HCT116 (cell line): ENCODE data around the gene TLE6. TPM values are rescaled to one million over a fixed set of nuclear protein-coding genes. Genes with fewer than 3 reads are reported as not detected.
A peak's percentile ranks its signal among the peaks of the same experiment; 100 is the strongest.
"Not testable (repeated sequence)": the region's sequence is repeated elsewhere in the genome, so short reads cannot be mapped to it uniquely, and the experiment has no call there.

ENCODE experiments used
- ATAC-seq: fragments of 200-7000 bp; cut with Tn5 transposase; 2 replicates; pipeline ENCODE4 v1.9.1; 2020; ENCODE audit warnings: mild to moderate bottlenecking, moderate library complexity
- BruUV-seq: library from RNA; stranded (reverse); fragments of 400-500 nt; replicated peaks from 2 replicates; lab custom pipeline; 2021; lab: Mats Ljungman, UMichigan
- CTCF ChIA-PET: fragments of 300-600 bp; sonication (Branson Sonifier 250); formaldehyde crosslinking; loops from one replicate; lab custom pipeline; 2021; ENCODE audit warnings: antibody characterized with exemption; lab: Charles Lee
- POLR2A ChIA-PET: fragments of 300-600, 350-600 bp; sonication (Branson Sonifier 250); formaldehyde crosslinking; loops from one replicate; lab custom pipeline; 2021; ENCODE audit warnings: antibody characterized with exemption; lab: Charles Lee
- RAD21 ChIA-PET, 2 experiments: fragments of 300-600 bp; sonication (Branson Sonifier 250); formaldehyde crosslinking; loops; one replicate each; lab custom pipeline; 2023; ENCODE audit warnings: low total read pairs in 2 of 2; ENCODE audit not compliant: uncharacterized antibody in 2 of 2, unreplicated experiment in 2 of 2, low non-redundant PET in 1 of 2; lab: Charles Lee
- DNase-seq: peaks from one replicate; pipeline ENCODE4 v3.0.0-alpha.2; 2010; ENCODE audit warnings: low read depth, low spot score
- H2AFZ ChIP-seq: fragments of 200-600 bp; shearing (Covaris generic), sonication (generic); 2 replicates; pipeline ENCODE4 v1.6.1; 2017; ENCODE audit warnings: low read depth, mixed run types, mixed read lengths, antibody characterized with exemption, low read length; ENCODE audit not compliant: poor library complexity, severe bottlenecking
- H3K27ac ChIP-seq: 2 replicates; pipeline ENCODE4 v1.5.1; 2012; ENCODE audit warnings: low read depth, low read length
- H3K27me3 ChIP-seq: fragments of 200-600 bp; sonication (generic); 2 replicates; pipeline ENCODE4 v1.6.1; 2016; ENCODE audit warnings: mixed run types, low read length, mixed read lengths; ENCODE audit not compliant: insufficient read depth
- H3K36me3 ChIP-seq, 2 experiments: fragments of 200-500 bp in 1 of 2; fragments of 200-600 bp in 1 of 2; sonication (Bioruptor generic) in 1 of 2; sonication (generic) in 1 of 2; 2 replicates each; pipeline versions ENCODE4 v1.5.1 to v1.6.1; 2014 to 2016; ENCODE audit warnings: low read length in 2 of 2, inconsistent platforms in 1 of 2, mixed read lengths in 1 of 2, mixed run types in 1 of 2; ENCODE audit not compliant: insufficient read depth in 2 of 2, control insufficient read depth in 1 of 2
- H3K4me1 ChIP-seq, 2 experiments: fragments of 200-600 bp in 1 of 2; sonication (generic) in 1 of 2; 2 replicates each; pipeline versions ENCODE4 v1.5.1 to v1.6.1; 2012 to 2017; ENCODE audit warnings: low read length in 2 of 2, inconsistent platforms in 1 of 2, mild to moderate bottlenecking in 1 of 2, mixed read lengths in 1 of 2, mixed run types in 1 of 2, moderate library complexity in 1 of 2; ENCODE audit not compliant: insufficient read depth in 2 of 2, control insufficient read depth in 1 of 2
- H3K4me2 ChIP-seq: fragments of 200-600 bp; sonication (generic); 2 replicates; pipeline ENCODE4 v1.6.1; 2017; ENCODE audit warnings: mixed run types, low read length, mixed read lengths
- H3K4me3 ChIP-seq, 2 experiments: fragments of 200-600 bp in 1 of 2; sonication (generic) in 1 of 2; replicated peaks in 1 of 2; 2 replicates each; pipeline ENCODE4 v1.5.1; 2011 to 2016; ENCODE audit warnings: low read length in 2 of 2, control low read depth in 1 of 2, low read depth in 1 of 2, mild to moderate bottlenecking in 1 of 2, mixed read lengths in 1 of 2, mixed run types in 1 of 2
- H3K79me2 ChIP-seq: fragments of 200-600 bp; sonication (generic); 2 replicates; pipeline ENCODE4 v1.6.1; 2017; ENCODE audit warnings: mild to moderate bottlenecking, mixed run types, low read length, moderate library complexity, mixed read lengths; ENCODE audit not compliant: insufficient read depth
- H3K9ac ChIP-seq: fragments of 200-600 bp; sonication (generic); 2 replicates; pipeline ENCODE4 v1.6.1; 2016; ENCODE audit warnings: low read length, mixed read lengths
- H3K9me2 ChIP-seq: fragments of 200-600 bp; sonication (generic), shearing (Covaris generic); 2 replicates; pipeline ENCODE4 v1.6.1; 2017; ENCODE audit warnings: mixed run types, mild to moderate bottlenecking, moderate library complexity; ENCODE audit not compliant: insufficient read depth
- H3K9me3 ChIP-seq, 2 experiments: fragments of 200-500 bp in 1 of 2; fragments of 200-600 bp in 1 of 2; sonication (Bioruptor generic) in 1 of 2; sonication (generic) in 1 of 2; 2 replicates each; pipeline ENCODE4 v1.6.1; 2014 to 2017; ENCODE audit warnings: low read length in 2 of 2, mixed read lengths in 2 of 2, inconsistent platforms in 1 of 2, low read depth in 1 of 2, mild to moderate bottlenecking in 1 of 2, mixed run types in 1 of 2, moderate library complexity in 1 of 2; ENCODE audit not compliant: control insufficient read depth in 1 of 2, insufficient read depth in 1 of 2
- H4K20me1 ChIP-seq: fragments of 200-600 bp; sonication (generic), shearing (Covaris generic); 2 replicates; pipeline ENCODE4 v1.6.1; 2017; ENCODE audit warnings: mixed run types, mild to moderate bottlenecking, moderate library complexity; ENCODE audit not compliant: insufficient read depth
- CBX3 ChIP-seq: IDR thresholded peaks from 2 replicates; pipeline ENCODE4 v1.6.1; 2012; ENCODE audit warnings: low read depth
- EGR1 ChIP-seq: IDR thresholded peaks from 2 replicates; pipeline ENCODE4 v1.6.1; 2012; ENCODE audit warnings: low read depth
- EZH2 ChIP-seq: fragments of 200-600 bp; sonication (generic); IDR thresholded peaks from 2 replicates; pipeline ENCODE4 v1.6.1; 2017; ENCODE audit warnings: antibody characterized with exemption, mixed run types
- JUND ChIP-seq: IDR thresholded peaks from 2 replicates; pipeline ENCODE4 v1.6.1; 2012
- MAX ChIP-seq: IDR thresholded peaks from 2 replicates; pipeline ENCODE4 v1.6.1; 2012
- SP1 ChIP-seq: IDR thresholded peaks from 2 replicates; pipeline ENCODE4 v1.6.1; 2012; ENCODE audit warnings: low read depth
- YY1 ChIP-seq: IDR thresholded peaks from 2 replicates; pipeline ENCODE4 v1.6.1; 2011; ENCODE audit warnings: low read length, low read depth, moderate library complexity, mild to moderate bottlenecking; ENCODE audit not compliant: insufficient replicate concordance; ENCODE audit errors: extremely low read depth
- intact Hi-C: fragments of 100-400 bp; cut with micrococcal nuclease; formaldehyde crosslinking; loops from 2 replicates; pipeline ENCODE4 v1.10.0; 2022
- total RNA-seq: library from RNA; stranded (reverse); gene quantifications from one replicate; pipeline ENCODE4 v1.2.1, GENCODE V29; 2021; ENCODE audit not compliant: unreplicated experiment
- TF ChIP-seq, protein P1 (sequence below): IDR thresholded peaks from 2 replicates; pipeline ENCODE4 v1.6.1; 2012; ENCODE audit warnings: low read depth

TLE6 gene
- total RNA-seq, 1 experiment from 2014 or later: 10.9 TPM

- TF ChIP-seq, protein P1, sequence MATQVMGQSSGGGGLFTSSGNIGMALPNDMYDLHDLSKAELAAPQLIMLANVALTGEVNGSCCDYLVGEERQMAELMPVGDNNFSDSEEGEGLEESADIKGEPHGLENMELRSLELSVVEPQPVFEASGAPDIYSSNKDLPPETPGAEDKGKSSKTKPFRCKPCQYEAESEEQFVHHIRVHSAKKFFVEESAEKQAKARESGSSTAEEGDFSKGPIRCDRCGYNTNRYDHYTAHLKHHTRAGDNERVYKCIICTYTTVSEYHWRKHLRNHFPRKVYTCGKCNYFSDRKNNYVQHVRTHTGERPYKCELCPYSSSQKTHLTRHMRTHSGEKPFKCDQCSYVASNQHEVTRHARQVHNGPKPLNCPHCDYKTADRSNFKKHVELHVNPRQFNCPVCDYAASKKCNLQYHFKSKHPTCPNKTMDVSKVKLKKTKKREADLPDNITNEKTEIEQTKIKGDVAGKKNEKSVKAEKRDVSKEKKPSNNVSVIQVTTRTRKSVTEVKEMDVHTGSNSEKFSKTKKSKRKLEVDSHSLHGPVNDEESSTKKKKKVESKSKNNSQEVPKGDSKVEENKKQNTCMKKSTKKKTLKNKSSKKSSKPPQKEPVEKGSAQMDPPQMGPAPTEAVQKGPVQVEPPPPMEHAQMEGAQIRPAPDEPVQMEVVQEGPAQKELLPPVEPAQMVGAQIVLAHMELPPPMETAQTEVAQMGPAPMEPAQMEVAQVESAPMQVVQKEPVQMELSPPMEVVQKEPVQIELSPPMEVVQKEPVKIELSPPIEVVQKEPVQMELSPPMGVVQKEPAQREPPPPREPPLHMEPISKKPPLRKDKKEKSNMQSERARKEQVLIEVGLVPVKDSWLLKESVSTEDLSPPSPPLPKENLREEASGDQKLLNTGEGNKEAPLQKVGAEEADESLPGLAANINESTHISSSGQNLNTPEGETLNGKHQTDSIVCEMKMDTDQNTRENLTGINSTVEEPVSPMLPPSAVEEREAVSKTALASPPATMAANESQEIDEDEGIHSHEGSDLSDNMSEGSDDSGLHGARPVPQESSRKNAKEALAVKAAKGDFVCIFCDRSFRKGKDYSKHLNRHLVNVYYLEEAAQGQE: no peak
- TF ChIP-seq EZH2: no peak
- TF ChIP-seq EGR1: no peak
- no peak for TF ChIP-seq YY1
Measured at GRCh38 chr19:2977001-2977745, at the start of gene TLE6 (continued).

DNA sequence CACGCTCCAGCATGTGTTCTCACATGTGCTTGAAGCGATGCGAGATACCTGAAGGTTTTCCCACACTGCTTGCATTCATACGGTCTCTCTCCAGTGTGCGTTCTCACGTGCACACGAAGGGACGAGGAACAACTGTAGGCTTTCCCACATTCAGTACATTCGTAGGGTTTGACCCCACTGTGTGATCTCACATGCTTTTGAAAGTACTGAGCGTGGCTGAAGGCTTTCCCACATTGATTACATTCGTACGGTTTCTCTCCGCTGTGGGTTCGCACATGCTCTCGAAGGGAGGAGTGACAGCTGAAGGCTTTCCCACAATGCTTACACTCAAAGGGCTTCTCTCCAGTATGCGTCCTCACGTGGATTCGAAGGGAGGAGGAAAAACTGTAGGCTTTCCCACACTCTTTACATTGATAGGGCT is 43.9 kb upstream of the TLE6 start:
- TF ChIP-seq SP1 (no peak), JUND (no peak), CBX3 (peak; percentile 82; the same call in 1 of the 2 replicates), MAX (no peak)
- BruUV-seq: no TSS peak

GRCh38 chr19:2935863-2936262 is 41.5 kb upstream of the TLE6 start:
- CTCF ChIA-PET: not testable (repeated sequence)
- peaks cover 11% of the 10 kb centered on the region; the same call in 1 of the 2 replicates for H3K79me2 ChIP-seq

More for the DNA sequence above, 43.9 kb upstream of the TLE6 start:
- H3K4me1 ChIP-seq: no peaks in the 10 kb centered on the region
- CTCF ChIA-PET: no interaction called here
- DNase-seq: no peak
- intact Hi-C loops: loop anchor here (10.0 kb wide), 1 partner anchor 89 kb away; the partner anchor contains the start of gene ZNF555
- no peak overlapping the region for H3K27ac ChIP-seq
- POLR2A ChIA-PET: interaction anchor here (0.7 kb wide), 1 partner anchor 33 kb away, joined by 3 read pairs; the partner anchor contains the start of gene ZNF57
- H3K36me3 ChIP-seq: peaks cover 4 to 48% of the 10 kb centered on the region in 2 experiments
- no peaks in the 10 kb centered on the region for H3K79me2 ChIP-seq
- H3K9ac ChIP-seq: no peak overlapping the region
- H3K4me3 ChIP-seq: no peak overlapping the region
- H3K9me2 ChIP-seq: no peaks in the 10 kb centered on the region
- no peak overlapping the region for H3K4me2 ChIP-seq
- H4K20me1 ChIP-seq: no peaks in the 10 kb centered on the region
- no peak for ATAC-seq
- H3K27me3 ChIP-seq: no peaks in the 10 kb centered on the region
- H3K9me3 ChIP-seq: peaks cover 30 to 33% of the 10 kb centered on the region in 2 experiments; a peak in 3 of 4 replicates
- RAD21 ChIA-PET: no interaction called here
- H2AFZ ChIP-seq: no peak overlapping the region

More at GRCh38 chr19:2935863-2936262, 41.5 kb upstream of the TLE6 start:
- H3K27me3 ChIP-seq, RAD21 ChIA-PET, DNase-seq, H3K9ac ChIP-seq, BruUV-seq, H2AFZ ChIP-seq, ATAC-seq, H3K4me2 ChIP-seq, H3K9me2 ChIP-seq, POLR2A ChIA-PET, H3K27ac ChIP-seq, H3K4me1 ChIP-seq, H4K20me1 ChIP-seq, H3K4me3 ChIP-seq: not testable (repeated sequence)
- peaks cover 4 to 53% of the 10 kb centered on the region in 2 experiments for H3K36me3 ChIP-seq
- intact Hi-C loops: loop anchor here (10.0 kb wide), 1 partner anchor 91 kb away; the partner anchor contains the start of gene ZNF555
- peaks cover 31 to 33% of the 10 kb centered on the region in 2 experiments; a peak in 3 of 4 replicates for H3K9me3 ChIP-seq
